WTC11 (cell line): ENCODE data around the gene PLAAT3.

ENCODE experiments used
- CTCF ChIP-seq: fragments of 200-600 bp; IDR thresholded peaks from 2 replicates; pipeline ENCODE4 v1.8.0; 2022; ENCODE audit warnings: antibody characterized with exemption
- FOXP4 ChIP-seq: sonication (generic); formaldehyde crosslinking; IDR thresholded peaks from 2 replicates; pipeline ENCODE4 v1.8.0; 2022; ENCODE audit warnings: mild to moderate bottlenecking, missing genetic modification reagents
- HMGXB4 ChIP-seq: sonication (generic); formaldehyde crosslinking; IDR thresholded peaks from 2 replicates; pipeline ENCODE4 v1.8.1; 2023; ENCODE audit warnings: mild to moderate bottlenecking, moderate library complexity, missing genetic modification reagents
- PRRX2 ChIP-seq: fragments of 250-450 bp; sonication (Bioruptor Pico); IDR thresholded peaks from 2 replicates; pipeline ENCODE4 v1.8.0; 2021; ENCODE audit warnings: mild to moderate bottlenecking
- ZMAT4 ChIP-seq: fragments of 250-450 bp; sonication (Bioruptor Pico); IDR thresholded peaks from 2 replicates; pipeline ENCODE4 v1.9.0; 2021; ENCODE audit warnings: mild to moderate bottlenecking
- ZNF416 ChIP-seq: fragments of 250-450 bp; sonication (Bioruptor Pico); IDR thresholded peaks from 2 replicates; pipeline ENCODE4 v1.9.0; 2021; ENCODE audit warnings: mild to moderate bottlenecking, inconsistent platforms

- no peak for TF ChIP-seq CTCF
- TF ChIP-seq ZNF416 (CRISPR knock-in tag): no peak
- TF ChIP-seq PRRX2 (CRISPR knock-in tag): no peak
- TF ChIP-seq ZMAT4 (CRISPR knock-in tag): no peak
- no peak for TF ChIP-seq FOXP4 (CRISPR knock-in tag)
- no peak for TF ChIP-seq HMGXB4
Observed at GRCh38 chr11:63598556-63598955, 15.7 kb downstream of the PLAAT3 start.
